ENCODE data around the gene SLC1A7.

DNA sequence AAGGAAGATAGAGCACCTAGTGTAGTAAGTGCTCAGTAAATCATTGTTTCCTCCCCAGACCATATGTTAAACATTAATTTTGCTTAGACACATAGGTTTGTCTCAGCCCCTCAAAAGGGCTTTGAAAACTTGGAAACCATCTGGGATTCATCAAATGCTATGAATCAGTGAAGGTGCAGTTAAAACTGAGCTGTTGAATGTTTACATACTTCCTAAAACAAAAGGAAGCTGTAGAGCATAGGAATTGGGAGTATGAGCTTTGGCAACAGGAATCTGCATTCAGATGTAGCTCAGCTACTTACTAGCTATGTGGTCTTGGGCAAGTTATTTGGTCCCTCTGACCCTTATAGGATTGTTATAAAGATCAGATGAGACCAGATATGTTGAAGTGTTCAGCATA is 99.2 kb downstream of the SLC1A7 start:
- TF ChIP-seq MXI1 (conservative IDR thresholded peaks at IDR 0.05; ENCODE audit: poor library complexity, severe bottlenecking) (no peak), TAF1 (IDR thresholded peaks at IDR 0.05; ENCODE audit: low read depth) (no peak)
